ENCODE data around the gene TENM4. TPM values are rescaled to one million over a fixed set of nuclear protein-coding genes. Genes with fewer than 3 reads are reported as not detected.

TENM4 gene
- total RNA-seq, 1 donor from 2014 or later, result 5.1 TPM

DNA sequence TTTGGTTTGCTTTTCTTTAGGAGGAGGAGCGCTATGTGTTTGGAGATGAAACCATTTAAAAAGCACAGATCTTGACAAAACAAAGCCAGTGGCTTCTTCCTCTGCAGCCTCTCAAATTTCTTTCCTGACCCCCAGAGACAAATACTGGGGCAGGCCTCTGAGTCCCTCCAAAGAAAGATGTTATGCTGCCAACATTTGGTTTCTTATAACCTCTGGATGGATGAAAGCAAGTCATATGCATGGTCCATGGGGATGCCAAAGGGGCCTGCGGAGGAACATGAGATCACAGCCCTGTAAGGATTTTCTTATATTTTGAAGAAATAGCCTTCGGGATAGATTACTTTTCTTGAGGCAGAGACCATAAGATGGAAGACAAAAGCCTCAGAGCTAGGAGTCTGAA, 179.1 kb downstream of the TENM4 start:
- Mint-ChIP-seq H3K36me3 (no peaks in the 10 kb centered on the region), H3K4me3 (no peak overlapping the region)

DNA sequence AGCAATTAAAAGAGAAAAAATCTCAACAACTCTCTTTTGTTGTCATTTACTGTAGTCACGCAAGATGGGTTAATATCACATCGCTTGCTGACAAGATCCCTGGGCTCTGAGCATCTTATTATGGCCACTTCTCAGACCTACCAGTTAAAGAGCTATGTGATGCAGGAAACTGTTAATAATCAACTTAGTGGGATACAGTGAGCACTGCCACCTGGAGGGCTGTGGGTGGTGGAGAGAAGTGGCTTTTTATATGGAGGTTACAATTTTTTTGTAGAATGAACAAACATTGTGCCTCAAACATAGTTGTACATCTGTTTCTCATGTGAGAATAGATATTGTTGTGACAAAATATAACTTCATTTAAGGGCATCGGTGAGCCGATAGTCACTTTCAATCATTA, 181.0 kb downstream of the TENM4 start:
- peaks cover 5% of the 10 kb centered on the region for H3K27me3 Mint-ChIP-seq (ENCODE audit: insufficient read depth, low read depth)
- no peaks in the 10 kb centered on the region for H3K36me3 ChIP-seq
- H3K9ac ChIP-seq, result no peak overlapping the region
- no peak overlapping the region for H3K27ac ChIP-seq
- no peaks in the 10 kb centered on the region for H3K36me3 Mint-ChIP-seq
- H3K27me3 ChIP-seq, result no peaks in the 10 kb centered on the region
- no peak overlapping the region for H3K4me3 Mint-ChIP-seq
- DNase-seq (ENCODE audit: low spot score), result no peak
- H3K9me3 Mint-ChIP-seq, result no peaks in the 10 kb centered on the region
- peaks cover 6% of the 10 kb centered on the region for H3K4me1 ChIP-seq
- no peak overlapping the region for H3K4me2 ChIP-seq
- H3K79me2 ChIP-seq (ENCODE audit: low read depth), result no peaks in the 10 kb centered on the region
- no peaks in the 10 kb centered on the region for H3F3A ChIP-seq (ENCODE audit: low read depth)
- H3K4me1 Mint-ChIP-seq, result peaks cover 21% of the 10 kb centered on the region
- H2AFZ ChIP-seq (replicated peaks), result no peak overlapping the region
- TF ChIP-seq EZH2phosphoT487 (IDR thresholded peaks at IDR 0.05), result no peak
- TF ChIP-seq EZH2 (IDR thresholded peaks at IDR 0.05), result no peak
- TF ChIP-seq, protein P1, sequence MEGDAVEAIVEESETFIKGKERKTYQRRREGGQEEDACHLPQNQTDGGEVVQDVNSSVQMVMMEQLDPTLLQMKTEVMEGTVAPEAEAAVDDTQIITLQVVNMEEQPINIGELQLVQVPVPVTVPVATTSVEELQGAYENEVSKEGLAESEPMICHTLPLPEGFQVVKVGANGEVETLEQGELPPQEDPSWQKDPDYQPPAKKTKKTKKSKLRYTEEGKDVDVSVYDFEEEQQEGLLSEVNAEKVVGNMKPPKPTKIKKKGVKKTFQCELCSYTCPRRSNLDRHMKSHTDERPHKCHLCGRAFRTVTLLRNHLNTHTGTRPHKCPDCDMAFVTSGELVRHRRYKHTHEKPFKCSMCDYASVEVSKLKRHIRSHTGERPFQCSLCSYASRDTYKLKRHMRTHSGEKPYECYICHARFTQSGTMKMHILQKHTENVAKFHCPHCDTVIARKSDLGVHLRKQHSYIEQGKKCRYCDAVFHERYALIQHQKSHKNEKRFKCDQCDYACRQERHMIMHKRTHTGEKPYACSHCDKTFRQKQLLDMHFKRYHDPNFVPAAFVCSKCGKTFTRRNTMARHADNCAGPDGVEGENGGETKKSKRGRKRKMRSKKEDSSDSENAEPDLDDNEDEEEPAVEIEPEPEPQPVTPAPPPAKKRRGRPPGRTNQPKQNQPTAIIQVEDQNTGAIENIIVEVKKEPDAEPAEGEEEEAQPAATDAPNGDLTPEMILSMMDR (IDR thresholded peaks at IDR 0.05), result no peak
- no peaks in the 10 kb centered on the region for H4K20me1 ChIP-seq (ENCODE audit: low read depth)
- H3K4me3 ChIP-seq, result no peak overlapping the region
- H3K27ac Mint-ChIP-seq, result no peak overlapping the region
- H3K9me3 ChIP-seq (ENCODE audit: low read depth), result no peaks in the 10 kb centered on the region

More for the DNA sequence above, 179.1 kb downstream of the TENM4 start:
- peaks cover 6% of the 10 kb centered on the region for H3K4me1 ChIP-seq
- no peaks in the 10 kb centered on the region for H3K36me3 ChIP-seq
- no peaks in the 10 kb centered on the region for H3K9me3 Mint-ChIP-seq
- H3K27ac Mint-ChIP-seq, result no peak overlapping the region
- TF ChIP-seq EZH2phosphoT487 (IDR thresholded peaks at IDR 0.05) (no peak), EZH2 (IDR thresholded peaks at IDR 0.05) (no peak)
- TF ChIP-seq, protein P1 (IDR thresholded peaks at IDR 0.05), result no peak
- H3K4me3 ChIP-seq, result no peak overlapping the region
- DNase-seq (ENCODE audit: low spot score), result no peak
- H3K27ac ChIP-seq, result no peak overlapping the region
- H3K4me2 ChIP-seq, result no peak overlapping the region
- H3K4me1 Mint-ChIP-seq, result peaks cover 18% of the 10 kb centered on the region
- no peaks in the 10 kb centered on the region for H3K9me3 ChIP-seq (ENCODE audit: low read depth)
- H3K27me3 Mint-ChIP-seq (ENCODE audit: insufficient read depth, low read depth), result peaks cover 4% of the 10 kb centered on the region
- no peaks in the 10 kb centered on the region for H3F3A ChIP-seq (ENCODE audit: low read depth)
- no peak overlapping the region for H2AFZ ChIP-seq (replicated peaks)
- H3K9ac ChIP-seq, result no peak overlapping the region
- H3K27me3 ChIP-seq, result no peaks in the 10 kb centered on the region
- H3K79me2 ChIP-seq (ENCODE audit: low read depth), result no peaks in the 10 kb centered on the region
- no peaks in the 10 kb centered on the region for H4K20me1 ChIP-seq (ENCODE audit: low read depth)

DNA sequence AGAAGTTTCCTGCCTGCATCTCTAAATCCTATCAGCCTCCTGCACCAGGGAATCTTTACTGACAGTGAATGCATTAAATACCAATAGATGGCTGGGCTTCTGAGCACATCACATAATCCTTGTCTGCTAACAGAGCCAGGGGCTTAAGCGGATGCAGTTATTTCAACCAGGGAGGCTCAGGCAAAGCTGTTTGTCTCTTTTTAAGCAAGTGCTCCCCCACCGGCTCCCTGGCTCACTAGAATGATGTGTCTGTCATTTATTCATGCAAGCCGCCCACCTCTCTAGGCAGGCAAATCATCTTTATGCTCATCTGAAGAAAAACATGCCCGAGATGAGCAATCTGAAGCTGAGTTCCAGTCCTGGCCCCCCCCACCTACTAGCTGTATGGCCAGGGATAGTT, 182.3 kb downstream of the TENM4 start:
- H3K4me1 ChIP-seq, result peaks cover 6% of the 10 kb centered on the region
- no peaks in the 10 kb centered on the region for H3K79me2 ChIP-seq (ENCODE audit: low read depth)
- H3K9me3 ChIP-seq (ENCODE audit: low read depth), result no peaks in the 10 kb centered on the region
- Mint-ChIP-seq H3K4me1 (peaks cover 28% of the 10 kb centered on the region), H3K4me3 (no peak overlapping the region), H3K27ac (no peak overlapping the region), H3K36me3 (no peaks in the 10 kb centered on the region), H3K27me3 (ENCODE audit: insufficient read depth, low read depth) (peaks cover 7% of the 10 kb centered on the region), H3K9me3 (no peaks in the 10 kb centered on the region)
- no peaks in the 10 kb centered on the region for H4K20me1 ChIP-seq (ENCODE audit: low read depth)
- H3K27ac ChIP-seq, result no peak overlapping the region
- H3K9ac ChIP-seq, result no peak overlapping the region
- no peaks in the 10 kb centered on the region for H3K27me3 ChIP-seq
- no peak for TF ChIP-seq EZH2phosphoT487 (IDR thresholded peaks at IDR 0.05)
- no peak for TF ChIP-seq EZH2 (IDR thresholded peaks at IDR 0.05)
- TF ChIP-seq, protein P1 (IDR thresholded peaks at IDR 0.05), result no peak
- DNase-seq (ENCODE audit: low spot score), result peak; percentile 51
- H3K4me2 ChIP-seq, result no peak overlapping the region
- no peak overlapping the region for H3K4me3 ChIP-seq
- H3F3A ChIP-seq (ENCODE audit: low read depth), result no peaks in the 10 kb centered on the region
- H3K36me3 ChIP-seq, result no peaks in the 10 kb centered on the region
- H2AFZ ChIP-seq (replicated peaks), result no peak overlapping the region

Data from neural progenitor cell (in vitro differentiated cells).